ENCODE results near the gene BSN.

BSN gene

DNA sequence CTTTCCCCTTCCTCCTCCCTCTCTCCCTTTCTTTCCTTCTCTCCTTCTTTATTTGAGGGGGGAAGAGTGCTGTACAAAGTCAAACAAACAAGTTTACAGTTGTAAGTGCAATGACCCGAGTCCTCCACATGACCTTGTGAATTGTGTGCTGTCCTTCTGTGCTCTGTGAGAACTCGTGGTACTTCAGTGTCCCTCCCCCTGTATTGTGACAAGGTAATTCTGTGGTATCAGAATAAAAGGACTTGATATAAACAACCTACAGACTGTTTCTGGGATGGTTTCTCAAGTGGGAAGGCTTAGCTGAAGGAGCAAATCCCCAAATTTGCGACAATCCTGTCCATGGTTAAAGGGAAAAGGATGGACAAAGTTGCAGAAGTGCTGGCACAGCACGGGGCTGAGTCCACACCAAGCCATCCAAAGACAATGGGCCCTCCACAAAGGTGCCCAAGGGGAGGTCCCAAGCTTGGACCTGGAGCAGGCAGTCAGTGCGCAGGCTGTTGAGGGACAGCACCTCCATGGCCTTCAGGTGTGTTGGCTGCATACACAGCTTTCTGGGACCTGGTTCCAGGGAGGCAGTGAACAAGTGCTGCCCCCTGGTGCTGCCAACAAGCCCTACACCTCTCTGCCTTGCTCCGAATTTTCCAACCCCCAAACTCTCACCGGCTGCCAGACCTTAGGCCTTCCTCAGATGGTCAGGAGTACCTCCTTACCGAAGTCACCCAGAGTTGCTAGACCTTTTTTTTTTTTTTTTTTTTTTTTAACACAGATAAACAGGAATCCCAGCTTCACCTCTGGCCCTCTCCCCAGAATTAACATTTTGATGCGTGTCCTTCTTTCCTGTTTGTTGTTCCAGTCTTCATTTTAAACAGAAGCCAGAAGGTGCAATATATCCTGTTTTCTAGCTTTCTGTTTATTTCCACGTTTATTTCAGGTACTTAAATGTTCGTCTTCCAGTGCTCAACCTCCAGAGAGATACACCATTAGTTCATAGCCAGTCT, 117.3 kb downstream of the BSN start:
- no peaks in the 10 kb centered on the region for H3K27me3 ChIP-seq (ENCODE audit: insufficient read depth, low read depth, severe bottlenecking)
- H3K9me3 ChIP-seq (ENCODE audit: severe bottlenecking) = no peaks in the 10 kb centered on the region
- no peak overlapping the region for H3K27ac ChIP-seq
- TF ChIP-seq, protein P1, sequence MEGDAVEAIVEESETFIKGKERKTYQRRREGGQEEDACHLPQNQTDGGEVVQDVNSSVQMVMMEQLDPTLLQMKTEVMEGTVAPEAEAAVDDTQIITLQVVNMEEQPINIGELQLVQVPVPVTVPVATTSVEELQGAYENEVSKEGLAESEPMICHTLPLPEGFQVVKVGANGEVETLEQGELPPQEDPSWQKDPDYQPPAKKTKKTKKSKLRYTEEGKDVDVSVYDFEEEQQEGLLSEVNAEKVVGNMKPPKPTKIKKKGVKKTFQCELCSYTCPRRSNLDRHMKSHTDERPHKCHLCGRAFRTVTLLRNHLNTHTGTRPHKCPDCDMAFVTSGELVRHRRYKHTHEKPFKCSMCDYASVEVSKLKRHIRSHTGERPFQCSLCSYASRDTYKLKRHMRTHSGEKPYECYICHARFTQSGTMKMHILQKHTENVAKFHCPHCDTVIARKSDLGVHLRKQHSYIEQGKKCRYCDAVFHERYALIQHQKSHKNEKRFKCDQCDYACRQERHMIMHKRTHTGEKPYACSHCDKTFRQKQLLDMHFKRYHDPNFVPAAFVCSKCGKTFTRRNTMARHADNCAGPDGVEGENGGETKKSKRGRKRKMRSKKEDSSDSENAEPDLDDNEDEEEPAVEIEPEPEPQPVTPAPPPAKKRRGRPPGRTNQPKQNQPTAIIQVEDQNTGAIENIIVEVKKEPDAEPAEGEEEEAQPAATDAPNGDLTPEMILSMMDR (IDR thresholded peaks at IDR 0.05; ENCODE audit: low read depth, low read length) = peak; percentile 97
- DNase-seq = peak; percentile 77
- H3K36me3 ChIP-seq = peaks cover 11% of the 10 kb centered on the region
- no peak overlapping the region for H3K4me3 ChIP-seq (ENCODE audit: low read depth, low read length)

DNA sequence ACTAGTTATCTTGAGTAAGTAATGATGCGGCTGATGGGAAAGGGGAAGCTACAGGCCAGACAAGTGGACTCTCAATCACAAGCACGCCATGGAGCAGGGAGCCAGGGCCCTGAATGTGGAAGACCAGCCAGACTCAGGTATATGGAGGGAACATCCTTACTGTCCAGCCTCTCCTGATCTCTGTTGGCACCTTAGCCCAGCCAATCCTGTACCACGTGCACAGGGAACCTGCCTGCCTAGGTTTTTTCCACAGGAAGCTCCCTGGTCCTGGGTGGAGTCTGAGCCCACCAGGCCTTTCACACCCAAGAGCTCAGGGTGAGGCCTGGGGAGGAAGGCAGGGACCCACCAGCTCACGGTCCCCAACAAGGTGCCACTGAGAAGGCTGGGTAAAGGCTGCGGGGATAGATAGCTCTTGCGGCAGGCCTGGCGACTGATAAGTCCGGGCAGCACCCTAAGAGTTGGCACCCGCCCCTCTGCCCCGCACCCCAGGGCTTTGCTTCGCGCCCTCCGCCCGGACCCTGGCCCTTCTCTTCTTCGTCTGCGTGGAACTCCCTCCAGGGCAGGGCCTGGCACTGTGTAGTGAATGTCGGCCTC, 118.9 kb downstream of the BSN start:
- DNase-seq = no peak
- TF ChIP-seq, protein P1 (IDR thresholded peaks at IDR 0.05; ENCODE audit: low read depth, low read length) = no peak
- H3K27me3 ChIP-seq (ENCODE audit: insufficient read depth, low read depth, severe bottlenecking) = no peaks in the 10 kb centered on the region
- H3K9me3 ChIP-seq (ENCODE audit: severe bottlenecking) = no peaks in the 10 kb centered on the region
- H3K4me3 ChIP-seq (ENCODE audit: low read depth, low read length) = peak overlapping the region; percentile 83
- H3K36me3 ChIP-seq = peaks cover 28% of the 10 kb centered on the region
- H3K27ac ChIP-seq = peak overlapping the region; percentile 97

DNA sequence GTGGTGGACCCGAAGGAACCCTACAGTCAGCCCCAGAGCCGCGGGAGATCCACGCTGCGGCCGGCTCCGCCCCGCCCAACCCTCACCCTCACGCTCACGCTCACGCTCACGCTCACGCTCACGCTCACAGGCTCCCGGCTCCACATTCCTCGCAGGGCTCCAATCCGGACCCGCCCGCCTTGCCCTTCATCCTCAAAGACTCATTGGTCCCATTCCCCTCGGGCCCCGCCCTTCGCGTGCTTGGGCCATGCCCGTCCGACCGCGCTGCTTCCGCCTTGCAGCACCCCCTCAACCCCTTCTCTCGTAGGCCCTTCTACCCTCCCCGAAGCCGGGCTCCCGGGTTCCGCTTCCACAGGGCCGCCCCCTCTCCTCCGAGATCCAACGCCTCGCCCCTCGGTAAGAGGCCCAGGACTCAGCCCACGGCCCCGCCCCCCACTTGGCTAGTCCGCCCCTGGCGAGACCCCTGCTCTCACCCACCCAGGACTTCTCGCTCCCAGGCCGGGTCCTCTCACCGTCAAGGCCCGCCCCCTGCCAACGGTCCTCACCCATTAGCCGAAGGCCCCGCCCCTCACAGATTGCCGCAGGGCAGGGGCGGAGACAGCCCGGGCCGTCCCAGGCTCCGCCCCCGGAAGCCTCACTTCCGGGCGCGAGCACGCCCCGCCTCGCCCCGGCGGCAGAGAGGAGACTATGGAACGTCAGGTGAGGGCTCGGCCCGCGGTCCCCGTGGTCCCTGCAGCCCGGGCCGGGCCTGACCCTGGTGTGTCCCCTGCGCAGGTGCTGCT, 119.6 kb downstream of the BSN start, which contains the start of gene APEH:
APEH (plus strand) TSS at position 637 of the 782 bp plus-strand sequence; CDS start at position 688, 51 bp downstream.
- peak; percentile 99 for DNase-seq
- TF ChIP-seq, protein P1 (IDR thresholded peaks at IDR 0.05; ENCODE audit: low read depth, low read length) = no peak
- Histone ChIP-seq H3K4me3 (ENCODE audit: low read depth, low read length) (peak within 1 kb of the TSS; percentile 83), H3K27me3 (ENCODE audit: insufficient read depth, low read depth, severe bottlenecking) (no peaks in the 10 kb centered on the region), H3K27ac (peak within 1 kb of the TSS; percentile 97), H3K36me3 (peaks cover 33% of the 10 kb centered on the region), H3K9me3 (ENCODE audit: severe bottlenecking) (no peaks in the 10 kb centered on the region)

DNA sequence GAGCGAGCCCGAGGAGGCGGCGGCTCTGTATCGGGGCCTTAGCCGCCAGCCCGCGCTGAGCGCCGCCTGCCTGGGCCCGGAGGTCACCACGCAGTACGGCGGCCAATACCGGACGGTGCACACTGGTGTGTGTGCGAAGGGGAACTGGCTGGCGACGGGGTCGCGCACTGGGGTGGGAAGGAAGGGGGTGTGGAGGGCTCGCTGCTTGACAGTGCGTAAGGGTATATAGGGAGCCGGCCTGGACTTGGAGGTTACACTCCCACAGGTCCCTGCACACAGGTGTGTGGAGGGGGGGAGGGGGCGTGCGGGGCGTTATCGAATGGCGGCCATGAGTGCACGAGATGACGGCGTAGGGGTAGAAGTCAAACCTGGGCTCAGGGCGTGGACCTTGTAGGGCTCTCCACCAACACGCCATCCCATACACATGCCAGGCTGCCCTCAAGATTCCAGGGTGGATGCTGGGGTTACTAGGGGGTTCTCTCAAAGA, 120.3 kb downstream of the BSN start:
- DNase-seq = peak; percentile 35
- Histone ChIP-seq H3K9me3 (ENCODE audit: severe bottlenecking) (no peaks in the 10 kb centered on the region), H3K27ac (peak overlapping the region; percentile 97), H3K27me3 (ENCODE audit: insufficient read depth, low read depth, severe bottlenecking) (no peaks in the 10 kb centered on the region), H3K36me3 (peaks cover 39% of the 10 kb centered on the region), H3K4me3 (ENCODE audit: low read depth, low read length) (peak overlapping the region; percentile 83)
- TF ChIP-seq, protein P1 (IDR thresholded peaks at IDR 0.05; ENCODE audit: low read depth, low read length) = no peak

DNA sequence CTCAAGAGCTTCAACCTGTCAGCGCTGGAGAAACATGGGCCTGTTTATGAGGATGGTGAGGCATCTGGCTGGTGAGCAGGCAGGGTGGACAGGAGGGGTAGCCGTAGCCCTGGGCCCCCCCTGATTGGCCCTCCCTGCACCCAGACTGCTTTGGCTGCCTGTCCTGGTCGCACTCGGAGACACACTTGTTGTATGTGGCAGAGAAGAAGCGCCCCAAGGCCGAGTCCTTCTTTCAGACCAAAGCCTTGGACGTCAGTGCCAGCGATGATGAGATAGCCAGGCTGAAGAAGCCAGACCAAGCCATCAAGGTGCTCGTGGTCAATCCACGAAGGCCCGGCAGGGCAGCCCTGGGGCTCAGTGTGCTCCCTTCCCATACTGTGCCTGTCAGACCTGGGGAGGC, 121.6 kb downstream of the BSN start:
- H3K4me3 ChIP-seq (ENCODE audit: low read depth, low read length) = no peak overlapping the region
- H3K36me3 ChIP-seq = peaks cover 53% of the 10 kb centered on the region
- H3K27ac ChIP-seq = no peak overlapping the region
- no peak for DNase-seq
- TF ChIP-seq, protein P1 (IDR thresholded peaks at IDR 0.05; ENCODE audit: low read depth, low read length) = no peak
- H3K9me3 ChIP-seq (ENCODE audit: severe bottlenecking) = no peaks in the 10 kb centered on the region
- no peaks in the 10 kb centered on the region for H3K27me3 ChIP-seq (ENCODE audit: insufficient read depth, low read depth, severe bottlenecking)
